Astrocyte of the hippocampus (primary cell): ENCODE measurements around the gene HADH.
"Not testable (repeated sequence)": the region's sequence is repeated elsewhere in the genome, so short reads cannot be mapped to it uniquely, and the experiment has no call there.

Source experiments
- DNase-seq: peaks from one replicate; pipeline ENCODE4 v3.0.0; 2011; ENCODE audit warnings: low read depth, low spot score

Gene HADH

DNA sequence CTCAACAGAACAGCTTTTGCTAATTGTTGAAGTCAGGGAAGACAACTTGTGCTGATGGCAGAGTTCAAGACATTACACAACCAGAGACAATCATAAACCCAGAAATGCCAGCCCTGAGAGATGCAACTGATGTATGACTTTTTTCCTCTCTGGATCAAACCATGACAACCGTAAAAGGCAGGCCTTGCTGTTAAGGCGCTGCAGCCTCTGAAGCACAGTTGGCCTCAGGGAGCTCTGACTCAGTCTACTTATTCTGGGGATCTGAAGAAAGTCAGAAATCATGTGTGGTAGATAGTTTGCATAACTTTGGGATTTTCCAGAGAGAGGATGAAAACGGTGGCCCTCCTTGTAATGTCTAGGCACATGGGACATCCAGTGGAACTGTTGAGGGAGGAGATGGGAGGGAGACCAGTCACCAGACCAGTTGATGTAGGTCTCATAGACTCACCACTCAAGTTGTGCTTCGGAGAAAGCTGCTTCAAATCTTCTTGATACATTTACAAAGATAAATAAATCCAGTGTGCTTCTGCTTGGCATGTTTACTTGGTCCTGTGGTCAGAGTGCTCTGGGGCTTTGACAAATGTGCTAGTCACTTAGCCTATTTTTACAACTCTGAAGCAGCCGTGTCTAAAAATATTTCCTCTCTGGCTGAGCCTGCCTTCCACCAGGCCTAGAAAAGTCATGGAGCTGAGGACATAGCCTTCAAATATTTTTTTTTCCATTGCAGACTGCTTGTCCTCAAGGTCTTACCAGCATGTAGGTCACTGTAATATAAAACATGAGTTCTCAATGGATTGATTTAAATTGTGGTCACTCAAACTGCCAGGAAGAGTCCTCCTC, 7.5 kb downstream of the HADH start:
- DNase-seq = peak; percentile 66

DNA sequence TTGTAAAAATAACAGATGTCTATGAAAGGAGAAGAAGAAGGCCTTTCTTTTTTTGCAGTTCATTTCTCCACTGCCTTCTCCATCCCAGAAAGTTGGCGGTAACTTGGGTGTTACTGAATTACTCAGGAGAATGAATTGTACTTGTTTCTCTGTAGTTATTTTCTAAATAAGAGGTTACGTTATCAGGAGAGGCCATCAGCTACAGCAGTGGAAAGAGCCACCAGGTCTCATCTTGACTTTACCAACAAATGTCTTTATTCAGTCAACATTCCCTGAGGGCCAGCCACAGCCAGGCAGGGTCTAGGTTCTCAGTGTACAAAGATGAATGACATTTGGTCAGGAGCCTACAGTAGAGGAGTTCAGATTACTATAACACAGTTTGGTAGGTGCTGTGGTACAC, 8.1 kb downstream of the HADH start:
- DNase-seq = no peak

DNA sequence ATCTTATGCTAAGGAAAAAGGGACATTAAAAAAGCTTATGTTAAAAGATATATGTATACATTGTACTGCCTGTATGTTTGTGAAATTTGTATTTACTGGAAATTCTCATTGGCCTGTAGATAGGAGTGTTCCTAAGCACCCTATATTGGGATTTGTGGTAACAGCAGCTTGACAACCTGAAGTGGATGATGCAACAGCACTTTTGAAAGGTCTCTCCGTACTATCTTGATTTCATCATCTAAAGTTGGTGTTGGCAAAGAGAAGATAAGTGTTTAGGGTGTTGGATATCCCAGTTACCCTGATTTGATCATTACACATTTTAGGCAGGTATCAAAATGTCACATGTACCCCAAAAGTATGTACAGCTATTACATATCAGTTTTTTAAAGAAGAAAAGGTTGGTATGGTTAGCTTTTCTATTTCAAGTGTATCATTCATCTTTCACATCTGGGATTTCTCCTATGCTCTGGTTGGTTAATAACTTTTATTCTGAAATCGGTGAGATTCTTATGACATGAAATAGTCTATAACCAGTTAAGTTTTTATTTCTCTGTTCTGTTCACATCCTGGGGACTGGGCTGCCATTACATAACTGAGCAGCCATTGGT, 10.3 kb downstream of the HADH start:
- DNase-seq = no peak

GRCh38 chr4:108001540-108002135, 11.9 kb downstream of the HADH start:
- DNase-seq = no peak

GRCh38 chr4:108003982-108004515, 14.4 kb downstream of the HADH start:
- DNase-seq = no peak

DNA sequence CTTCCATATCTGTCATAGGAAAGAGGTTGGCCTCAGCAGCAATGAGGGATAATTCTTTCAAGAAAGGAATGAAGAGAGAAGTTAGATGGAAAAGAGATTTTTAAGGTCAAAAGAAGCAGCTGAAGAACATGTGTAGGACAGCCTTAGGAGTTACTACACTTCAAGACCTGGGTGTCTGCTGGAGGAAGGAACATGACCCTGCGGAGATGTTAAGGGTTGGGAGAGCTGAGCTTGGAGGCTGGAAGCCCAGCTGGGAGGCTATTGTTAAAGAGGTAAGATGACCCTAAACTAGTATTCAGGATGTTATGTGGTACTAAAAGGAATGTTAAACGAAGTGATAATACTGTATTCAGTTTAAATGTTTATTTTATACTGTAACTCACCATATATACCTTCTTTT, 15.0 kb downstream of the HADH start:
- no peak for DNase-seq

- no peak for DNase-seq
Observed at GRCh38 chr4:108005807-108006206, 16.1 kb downstream of the HADH start.

GRCh38 chr4:108006361-108006760, 16.7 kb downstream of the HADH start:
- no peak for DNase-seq

- DNase-seq = no peak
Observed at GRCh38 chr4:108007984-108008383, 18.3 kb downstream of the HADH start.

- DNase-seq = no peak
Observed at GRCh38 chr4:108008721-108009120, 19.0 kb downstream of the HADH start.

DNA sequence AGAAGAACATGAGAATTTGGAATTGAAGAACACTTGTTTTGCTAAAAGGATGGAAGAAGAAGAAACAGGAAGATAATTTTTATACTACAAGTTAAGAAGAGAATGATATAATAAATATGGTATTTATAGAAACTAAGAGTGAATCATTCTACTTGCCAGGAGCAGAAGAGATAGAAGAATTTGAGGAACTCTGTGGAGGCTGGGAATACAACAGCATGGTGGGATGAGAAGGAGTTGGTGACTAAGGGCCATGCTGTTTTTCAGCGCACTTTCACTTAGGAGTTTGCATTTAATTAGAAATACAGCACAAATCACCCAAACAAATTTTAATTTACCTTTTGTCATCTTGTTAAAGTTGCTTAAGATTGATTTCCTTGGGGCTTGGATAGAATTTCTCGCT, 20.5 kb downstream of the HADH start:
- peak; percentile 34 for DNase-seq

- not testable (repeated sequence) for DNase-seq
Observed at GRCh38 chr4:108012382-108012781, 22.7 kb downstream of the HADH start.

- no peak for DNase-seq
Observed at GRCh38 chr4:108013327-108013726, 23.6 kb downstream of the HADH start.

- no peak for DNase-seq
Observed at GRCh38 chr4:108013955-108014354, 24.3 kb downstream of the HADH start.

DNA sequence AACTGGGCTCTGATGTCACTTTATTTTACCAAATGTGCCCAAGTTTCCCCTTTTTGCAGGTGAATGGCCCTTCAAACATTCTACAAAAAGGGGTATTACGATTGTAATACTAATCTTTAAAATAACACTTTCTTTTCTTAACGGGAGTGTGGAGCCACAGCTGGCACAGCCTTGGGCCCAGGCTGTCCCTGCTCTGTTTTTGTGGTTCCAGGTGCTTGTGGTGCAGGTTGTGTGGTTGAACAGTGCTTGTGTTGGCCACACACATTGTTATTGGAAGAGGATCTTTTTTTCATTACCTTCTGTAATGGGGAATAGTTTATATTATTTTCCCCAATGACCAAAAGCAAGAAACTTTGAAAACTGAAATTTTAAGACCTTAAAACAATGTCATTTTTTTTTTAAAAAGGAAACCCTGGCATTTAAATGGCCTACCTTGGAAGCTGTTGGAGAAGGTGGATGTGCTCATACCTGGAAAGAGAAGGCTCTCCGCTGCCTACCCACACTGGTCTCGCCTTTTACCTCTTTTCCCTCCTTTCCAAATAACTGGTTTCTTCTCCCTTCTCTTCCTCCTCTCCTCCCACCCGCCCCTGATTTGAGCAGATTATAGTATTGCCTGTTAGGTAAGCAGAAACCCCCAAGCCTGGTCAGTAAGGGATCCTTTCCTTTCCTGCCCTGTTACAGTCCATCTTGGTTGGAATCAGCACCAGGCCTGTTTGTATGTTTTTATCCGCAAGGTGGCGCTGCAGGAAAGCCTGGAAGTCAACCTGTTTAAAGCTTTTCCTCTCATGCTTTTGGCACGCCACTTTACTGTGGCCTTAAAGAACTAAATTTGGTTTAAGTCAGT, 28.6 kb downstream of the HADH start:
- peak; percentile 89 for DNase-seq

GRCh38 chr4:108018884-108019187, 29.1 kb downstream of the HADH start:
- no peak for DNase-seq

DNA sequence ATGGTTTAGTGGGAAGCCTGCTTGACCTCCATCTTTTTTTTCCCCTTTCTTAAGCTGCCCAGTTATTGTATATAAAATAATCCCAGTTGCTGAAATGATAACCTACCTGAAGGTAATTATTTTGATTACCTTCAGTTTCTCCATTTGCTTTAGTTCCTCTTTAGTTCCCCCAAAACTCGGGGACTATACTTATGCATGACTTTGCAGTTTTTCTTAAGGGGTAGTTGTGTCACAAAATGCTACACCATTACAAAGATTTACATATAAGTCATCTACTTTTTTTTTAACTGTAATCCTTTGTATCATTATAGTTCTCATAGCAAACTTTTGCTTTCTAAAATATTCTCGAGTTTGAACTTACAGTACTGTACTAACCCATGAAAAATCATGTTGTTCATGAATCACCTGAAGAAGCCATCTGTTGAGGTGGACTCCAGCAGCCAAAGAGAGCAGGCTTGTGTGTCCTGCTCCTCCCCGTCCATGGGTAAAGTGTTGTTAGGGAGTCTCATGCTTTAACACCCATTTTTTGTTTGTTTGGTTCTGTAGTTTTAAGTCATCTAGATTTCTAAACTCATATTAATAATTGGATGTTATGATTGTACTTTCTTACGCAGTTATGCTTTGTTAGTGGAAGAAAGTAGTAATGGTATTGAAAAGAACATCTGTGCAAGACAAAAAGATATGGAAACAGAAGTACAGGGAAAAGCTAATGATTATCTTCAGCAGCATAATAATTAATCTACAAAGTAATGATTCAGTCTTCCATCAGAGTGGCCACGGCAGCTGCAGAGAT, 34.6 kb downstream of the HADH start:
- DNase-seq = no peak

- DNase-seq = no peak
Observed at GRCh38 chr4:108024878-108025165, 35.1 kb downstream of the HADH start.

DNA sequence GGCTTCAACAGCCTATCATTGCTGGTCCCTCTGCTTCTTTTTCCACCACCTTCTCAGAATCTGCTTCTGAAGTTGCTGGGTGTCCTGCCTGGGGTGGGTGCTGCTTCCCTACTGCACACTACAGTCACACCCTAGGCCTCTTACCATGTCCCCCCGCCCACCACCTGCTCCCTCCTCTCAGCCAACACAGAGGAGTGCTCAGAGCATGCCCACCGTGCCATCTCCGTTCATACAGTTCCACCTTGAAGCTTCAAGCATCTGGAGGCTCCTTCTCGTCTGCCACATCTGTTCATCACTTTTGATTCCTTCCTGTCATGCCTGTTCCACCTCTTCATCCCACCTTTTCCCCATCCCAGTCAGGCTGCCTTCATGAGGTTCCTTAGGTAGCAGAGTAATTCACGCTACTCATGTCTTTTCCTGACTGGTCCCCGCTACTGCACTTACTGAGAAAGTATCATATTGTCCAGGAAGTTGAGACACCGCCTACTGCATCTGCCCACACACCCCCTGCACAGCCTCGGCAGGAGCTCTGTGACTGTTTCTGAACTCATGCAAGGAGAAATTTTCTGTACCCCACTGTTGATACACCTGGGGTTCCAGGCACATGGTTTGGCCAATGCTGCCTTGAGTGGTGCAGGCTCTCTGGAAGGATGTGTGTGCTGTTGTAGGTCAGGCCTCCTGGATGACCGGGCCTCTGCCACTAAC, 39.5 kb downstream of the HADH start:
- no peak for DNase-seq

DNA sequence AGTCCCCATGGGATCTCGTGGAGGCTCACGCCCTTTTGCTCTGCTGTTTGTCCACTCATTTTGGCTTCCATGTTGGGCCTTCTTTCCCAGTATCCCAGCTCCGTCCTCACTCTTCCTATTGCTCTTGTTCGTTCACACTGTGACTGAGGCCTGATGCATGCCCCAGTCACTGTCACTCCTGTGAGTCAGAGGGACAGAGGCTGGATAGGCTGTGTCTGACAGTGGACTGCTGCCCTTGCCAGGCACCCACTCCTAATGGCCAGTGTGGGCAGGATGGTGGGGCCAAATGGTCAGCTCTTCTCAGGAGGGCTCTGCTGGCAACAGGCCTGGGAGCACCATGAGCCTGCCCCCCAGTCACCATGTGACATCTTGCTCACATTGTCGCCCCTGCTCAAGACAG, 40.0 kb downstream of the HADH start:
- no peak for DNase-seq

DNA sequence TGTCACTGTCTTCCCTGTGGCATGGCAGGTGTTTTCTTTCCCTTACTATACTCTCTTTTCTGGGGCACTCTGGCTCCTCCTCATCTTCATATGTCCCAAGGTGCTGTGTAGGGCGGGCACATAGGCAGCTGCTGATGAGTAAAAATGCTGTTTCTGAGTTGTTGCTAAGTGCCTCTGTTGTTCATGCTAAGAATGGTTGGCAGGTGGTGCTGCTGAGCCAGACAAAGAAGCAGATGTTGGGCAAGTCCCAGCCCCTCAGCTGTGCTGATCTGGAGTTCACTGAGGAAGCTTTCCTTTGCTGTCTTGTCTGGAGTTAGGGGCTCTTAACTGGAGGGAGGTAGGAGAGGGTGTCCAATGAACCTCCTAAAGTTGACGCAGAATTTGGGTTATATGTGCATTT, 40.6 kb downstream of the HADH start:
- DNase-seq = peak; percentile 79
